Esophagus squamous epithelium (tissue), 4 donors: ENCODE measurements around the gene KIF26A.
"Not testable (repeated sequence)": the region's sequence is repeated elsewhere in the genome, so short reads cannot be mapped to it uniquely, and the experiment has no call there.

ENCODE experiments used
- CTCF ChIP-seq, 6 experiments: fragments of 450-650 bp in 4 of 6; fragments of 200-600 bp in 2 of 6; sonication (generic) in 2 of 6; IDR thresholded peaks; one replicate each; pipeline ENCODE4 v1.5.1; 2016 to 2019; ENCODE audit warnings: antibody characterized with exemption in 6 of 6, mild to moderate bottlenecking in 4 of 6, moderate library complexity in 4 of 6
- POLR2A ChIP-seq, 4 donors: fragments of 450-650 bp; IDR thresholded peaks; one replicate each; pipeline ENCODE4 v1.6.1; 2017; ENCODE audit warnings: antibody characterized with exemption in 4 of 4, mild to moderate bottlenecking in 4 of 4, moderate library complexity in 3 of 4

- TF ChIP-seq CTCF, POLR2A (IDR thresholded peaks at IDR 0.05): not testable (repeated sequence)
Observed at GRCh38 chr14:104153394-104153755, 15.0 kb downstream of the KIF26A start.
